ENCODE data around the gene LGALS3.

Gene LGALS3

DNA sequence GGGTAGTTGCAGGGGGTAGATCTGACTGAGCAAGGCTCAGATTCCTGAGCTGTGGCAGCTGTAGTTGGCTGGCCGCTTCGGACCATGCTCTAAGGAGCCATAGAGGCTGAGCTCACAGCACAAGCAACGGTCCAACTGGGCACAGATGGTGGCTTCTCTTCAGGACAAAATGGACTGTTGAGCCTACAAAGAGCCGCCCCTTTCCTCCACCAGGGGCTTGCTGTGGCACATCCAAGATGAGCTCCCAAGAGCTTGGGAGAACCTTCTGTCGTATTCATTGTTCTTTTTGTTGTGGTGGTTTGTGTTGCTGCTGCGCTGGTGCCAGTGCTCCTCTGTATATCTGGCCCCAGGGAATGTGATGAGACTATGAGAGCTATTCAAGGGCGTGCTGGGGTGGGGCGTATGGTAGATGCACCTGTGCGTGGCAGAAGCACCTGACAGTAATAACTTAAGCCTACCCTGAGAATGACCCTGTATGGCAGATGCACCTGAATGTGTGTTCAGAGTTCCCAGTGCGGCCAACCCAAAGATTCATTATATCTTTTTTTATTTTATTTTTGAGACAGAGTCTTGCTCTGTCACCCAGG, 17.8 kb upstream of the LGALS3 start:
- DNase-seq, result no peak

DNA sequence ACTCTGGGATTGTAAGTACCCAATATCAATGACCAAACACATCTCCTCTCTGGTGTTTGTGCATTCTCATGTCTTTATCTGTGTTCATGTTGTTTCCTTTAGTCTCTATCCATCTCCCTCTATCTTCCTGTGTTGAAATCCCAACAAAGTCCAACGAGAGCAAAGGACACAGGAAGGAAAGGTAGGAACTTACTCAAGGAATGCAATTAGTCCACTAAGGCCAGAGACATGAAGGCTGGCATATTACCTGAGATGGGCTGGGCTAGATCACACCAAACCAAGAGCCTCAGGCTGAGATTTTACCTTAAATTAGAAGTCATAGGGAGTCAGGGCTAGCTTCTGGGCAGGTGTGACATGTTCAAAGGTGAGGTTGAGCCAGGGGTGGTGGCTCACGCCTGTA, 14.3 kb upstream of the LGALS3 start:
- no peak for DNase-seq

More for the DNA sequence above, 17.8 kb upstream of the LGALS3 start:
- intact Hi-C loops (cut with DNase I), result no loop called here

DNA sequence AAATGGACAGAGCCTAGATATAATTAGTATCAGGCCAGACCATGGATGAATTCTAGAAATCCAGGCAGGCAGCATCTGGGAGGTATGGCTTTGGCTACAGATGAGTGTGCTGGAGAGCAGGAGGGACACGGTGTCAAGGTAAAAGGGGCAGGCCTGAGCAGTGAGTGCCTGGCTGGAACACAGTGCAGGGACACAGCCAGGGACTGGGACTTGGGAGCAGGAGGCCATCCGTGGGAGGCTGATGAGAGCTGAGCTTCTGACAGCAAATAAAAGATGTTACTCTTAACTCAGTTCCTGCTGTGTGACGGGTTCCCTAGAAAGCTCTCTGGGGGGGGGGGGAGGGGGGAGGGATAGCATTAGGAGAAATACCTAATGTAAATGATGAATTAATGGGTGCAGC, 13.6 kb upstream of the LGALS3 start:
- DNase-seq, result no peak
- intact Hi-C loops (cut with DNase I), result no loop called here

More for the DNA sequence above, 14.3 kb upstream of the LGALS3 start:
- intact Hi-C loops (cut with DNase I), result no loop called here

DNA sequence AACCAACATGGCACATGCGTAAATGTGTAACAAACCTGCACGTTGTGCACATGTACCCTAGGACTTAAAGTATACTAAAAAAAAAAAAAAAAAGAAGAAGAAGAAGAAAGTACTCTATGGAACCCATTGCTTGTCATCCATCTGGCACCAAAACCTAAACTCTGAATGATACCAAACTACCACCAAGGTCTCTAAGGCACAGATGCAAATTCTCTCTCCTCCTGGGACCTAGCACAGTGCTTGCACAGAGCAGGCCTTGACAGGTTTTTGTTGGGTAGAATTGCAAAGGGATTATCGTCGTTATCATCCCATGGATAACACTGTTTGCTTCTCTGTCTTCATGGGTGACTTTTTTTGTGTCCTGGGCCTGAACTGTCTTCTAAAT, 13.2 kb upstream of the LGALS3 start:
- no peak for DNase-seq
- intact Hi-C loops (cut with DNase I), result no loop called here

DNA sequence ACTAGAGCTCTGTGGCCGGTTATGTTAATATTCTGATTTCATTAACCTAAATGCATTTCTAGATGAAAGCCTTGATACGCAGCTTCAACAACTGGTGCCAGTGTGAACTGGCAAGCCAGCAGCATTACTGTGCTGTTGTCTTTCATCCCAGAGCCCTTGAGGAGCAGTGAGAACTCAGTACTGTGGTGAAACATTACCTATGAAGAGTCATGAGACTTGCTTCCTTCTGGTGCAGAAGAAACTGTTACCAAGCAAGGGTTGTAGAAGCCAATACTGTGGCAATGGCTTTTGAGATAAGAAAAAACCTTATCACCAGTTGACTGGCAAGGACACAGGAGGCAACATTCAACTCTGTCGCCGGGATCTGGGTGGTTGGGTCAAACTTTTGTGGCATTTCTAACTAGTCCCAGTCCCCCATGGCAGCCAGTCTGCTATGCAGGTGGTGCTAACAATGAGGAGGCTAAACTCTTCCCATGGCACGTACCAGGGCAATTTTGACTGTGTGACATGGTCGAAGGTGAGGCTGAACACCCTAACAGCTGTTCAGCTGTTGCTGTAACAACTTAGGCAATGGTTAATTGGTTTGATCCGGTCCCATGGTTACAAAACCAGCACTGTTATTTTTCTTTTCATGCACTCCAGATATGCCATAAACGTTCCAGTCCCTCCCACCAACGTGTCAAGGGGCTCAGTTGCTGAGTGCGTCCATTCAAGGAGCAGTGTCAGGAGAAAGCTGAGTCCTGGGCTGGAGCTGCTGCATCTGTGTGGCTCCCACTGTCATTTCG, 12.6 kb upstream of the LGALS3 start:
- DNase-seq, result no peak
- intact Hi-C loops (cut with DNase I), result no loop called here

DNA sequence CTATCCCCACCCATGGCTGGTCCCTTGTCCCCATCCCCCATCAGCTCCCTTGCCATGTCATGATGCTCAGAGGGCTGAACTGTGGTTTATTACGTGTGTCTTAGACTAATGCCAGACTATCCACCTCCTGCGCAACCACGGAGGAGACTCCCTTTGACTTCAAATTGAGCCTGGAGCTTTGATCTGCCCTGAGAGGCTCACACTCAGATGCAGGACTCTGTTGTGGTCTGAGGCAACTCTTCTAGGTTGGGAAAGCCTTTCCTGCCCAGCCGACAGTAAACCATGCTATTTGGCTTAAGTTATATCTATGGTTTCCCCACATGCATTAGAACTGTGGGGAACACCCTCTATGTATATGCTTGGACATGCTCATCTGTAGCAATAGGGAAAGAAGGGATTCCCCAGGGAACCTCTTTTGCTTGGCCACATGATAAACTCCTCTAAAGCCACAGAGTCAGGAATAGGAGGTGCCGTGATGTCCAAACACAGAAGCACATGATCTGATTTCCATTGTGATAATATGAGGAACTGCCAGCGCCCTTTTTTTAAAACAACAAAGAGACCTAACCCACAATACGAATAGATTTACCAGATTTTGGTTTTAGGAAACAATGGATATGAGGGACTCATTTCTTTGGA, 11.1 kb upstream of the LGALS3 start:
- no peak for DNase-seq
- intact Hi-C loops (cut with DNase I), result no loop called here

DNA sequence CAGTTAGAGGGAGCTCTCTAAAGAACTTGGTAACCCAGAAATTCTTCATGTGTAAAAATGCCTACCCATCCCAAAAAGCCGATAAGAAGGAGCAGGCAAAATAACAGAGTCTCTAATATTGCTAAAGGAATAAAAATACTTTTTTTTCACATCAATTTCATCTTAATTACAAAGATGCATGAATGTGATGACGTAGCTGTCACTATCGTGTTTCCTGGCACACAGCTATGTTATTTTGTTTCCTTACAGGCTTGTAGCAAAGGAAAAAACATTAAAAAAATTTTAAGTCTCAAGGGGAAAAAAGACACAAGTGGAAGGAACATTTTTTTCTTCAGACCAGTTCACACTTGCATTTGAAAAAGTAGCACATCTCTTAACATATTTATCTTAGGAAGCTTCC, 10.3 kb upstream of the LGALS3 start:
- no peak for DNase-seq
- intact Hi-C loops (cut with DNase I), result no loop called here

DNA sequence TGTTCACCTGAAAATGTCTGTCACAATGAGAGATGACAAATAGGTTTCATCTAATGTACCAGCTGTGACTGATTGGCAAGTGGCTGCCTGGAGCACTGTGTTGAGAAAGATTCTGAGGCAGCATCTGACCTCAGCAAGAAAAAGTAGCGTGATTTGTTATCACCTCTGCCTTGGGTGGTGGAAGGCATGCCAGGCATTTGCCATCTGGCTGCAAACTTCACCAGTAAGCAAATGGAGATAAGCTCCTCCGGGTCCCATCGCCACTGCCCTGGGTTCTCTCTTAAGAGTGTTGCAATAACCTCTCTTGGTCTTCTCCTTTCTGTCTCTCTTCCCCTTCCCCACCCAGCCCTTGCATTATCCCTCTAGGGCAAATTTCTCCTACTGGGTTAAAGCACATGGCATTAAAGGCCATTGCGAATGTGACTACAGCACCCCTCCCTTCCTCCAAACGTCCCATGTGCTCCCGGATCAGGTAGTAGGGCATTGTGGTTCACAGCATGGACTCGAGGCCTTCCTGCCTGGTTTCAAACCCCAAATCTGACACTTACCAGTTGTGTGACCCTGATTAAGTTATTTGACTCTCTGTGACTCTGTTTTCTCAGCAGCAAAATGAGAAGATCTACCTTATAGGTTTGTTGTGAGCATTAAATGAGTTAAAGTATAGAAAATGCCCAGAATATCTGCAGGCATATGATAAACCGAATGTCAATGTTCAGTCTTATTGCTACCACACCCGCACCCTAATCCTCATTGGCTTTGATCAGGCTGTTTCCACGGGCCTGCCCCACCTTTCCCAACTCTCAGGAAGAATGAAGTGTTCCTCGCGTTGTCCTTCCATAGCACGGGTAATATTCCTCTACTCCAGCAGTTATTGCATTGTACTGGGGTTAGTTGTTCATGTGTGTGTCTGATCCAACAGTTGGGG, 8.2 kb upstream of the LGALS3 start:
- intact Hi-C loops (cut with DNase I), result no loop called here
- DNase-seq, result no peak

DNA sequence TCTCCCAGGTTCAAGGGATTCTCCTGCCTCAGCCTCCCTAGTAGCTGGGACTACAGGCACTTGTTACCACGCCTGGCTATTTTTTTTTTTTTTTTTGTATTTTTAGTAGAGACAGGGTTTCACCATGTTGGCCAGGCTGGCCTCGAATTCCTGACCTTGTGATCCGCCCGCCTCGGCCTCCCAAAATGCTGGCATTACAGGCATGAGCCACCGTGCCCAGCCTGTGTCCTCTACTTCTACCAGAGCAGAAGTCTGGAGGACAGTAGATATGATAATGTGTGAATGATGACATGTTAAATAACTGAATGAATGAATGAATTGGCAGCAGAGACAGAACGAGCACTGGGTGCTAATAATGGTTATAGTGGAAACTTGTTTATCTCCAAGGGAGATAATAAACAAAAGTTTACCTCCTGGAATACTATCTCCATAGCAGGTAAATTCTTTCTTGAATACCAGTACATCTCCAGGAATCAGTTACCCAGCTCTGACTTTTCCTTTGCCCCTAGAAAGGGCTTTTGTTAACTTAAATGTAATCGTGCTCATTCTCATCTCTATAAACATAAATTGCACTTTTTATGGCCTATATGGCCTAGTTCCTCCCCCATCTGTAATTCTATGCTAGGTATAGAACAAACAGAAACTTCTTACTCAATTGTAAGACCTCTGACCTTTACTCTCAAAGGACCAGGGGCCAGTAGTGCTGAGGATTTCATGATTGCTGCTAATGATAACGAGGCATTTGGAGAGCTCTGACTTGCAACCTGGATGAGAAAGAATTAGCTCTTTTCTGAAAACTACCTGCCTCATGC, 7.2 kb upstream of the LGALS3 start:
- no peak for DNase-seq
- intact Hi-C loops (cut with DNase I), result no loop called here

DNA sequence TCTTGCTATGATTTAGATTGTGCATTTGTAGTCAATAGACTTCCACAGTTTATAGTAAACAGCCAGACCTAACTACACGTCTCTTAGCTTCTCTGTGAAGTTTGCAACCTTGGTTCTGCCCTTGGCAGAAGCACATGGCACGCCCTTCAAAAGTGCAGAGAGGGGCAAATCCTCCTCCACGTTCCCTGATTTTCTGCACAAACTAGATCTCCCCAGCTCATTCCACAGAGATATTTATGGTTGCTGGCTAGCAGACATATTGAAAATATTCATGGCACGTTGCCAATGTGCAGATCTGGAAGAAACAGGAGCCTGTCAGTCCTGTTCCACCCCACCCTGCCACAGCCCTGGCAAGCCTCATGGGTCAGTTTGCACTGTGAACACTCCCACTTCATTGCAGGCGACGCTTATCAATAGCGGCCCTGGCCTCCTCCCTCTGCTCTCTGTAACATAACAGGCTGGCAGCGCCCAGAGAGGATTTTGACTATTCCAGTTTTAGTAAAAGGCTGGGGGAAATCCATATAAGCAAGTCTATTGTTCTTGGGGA, 6.5 kb upstream of the LGALS3 start:
- intact Hi-C loops (cut with DNase I), result no loop called here

DNA sequence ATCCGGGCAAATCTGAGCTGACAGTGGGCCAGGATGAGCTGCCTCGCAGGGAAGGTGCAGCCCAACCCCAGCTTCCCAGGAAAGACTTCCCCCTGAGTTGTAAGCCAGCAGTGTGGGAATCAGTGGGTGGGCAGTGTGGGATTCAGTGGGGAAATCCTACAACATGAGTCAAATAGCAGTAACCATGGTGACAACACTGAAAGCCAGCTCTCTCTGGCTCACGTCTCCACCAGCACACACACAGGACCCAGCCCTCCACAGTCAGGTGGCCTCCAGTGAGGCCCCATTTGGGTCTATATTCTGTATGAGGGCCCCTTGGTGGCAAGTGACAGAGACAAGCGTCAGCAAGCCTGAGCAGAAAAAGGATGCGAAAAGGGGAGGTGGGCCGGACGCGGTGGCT, 6.0 kb upstream of the LGALS3 start:
- intact Hi-C loops (cut with DNase I), result no loop called here
- DNase-seq, result peak in 2 of 10 donors; percentile 18 to 72

More for the DNA sequence above, 6.5 kb upstream of the LGALS3 start:
- no peak for DNase-seq

DNA sequence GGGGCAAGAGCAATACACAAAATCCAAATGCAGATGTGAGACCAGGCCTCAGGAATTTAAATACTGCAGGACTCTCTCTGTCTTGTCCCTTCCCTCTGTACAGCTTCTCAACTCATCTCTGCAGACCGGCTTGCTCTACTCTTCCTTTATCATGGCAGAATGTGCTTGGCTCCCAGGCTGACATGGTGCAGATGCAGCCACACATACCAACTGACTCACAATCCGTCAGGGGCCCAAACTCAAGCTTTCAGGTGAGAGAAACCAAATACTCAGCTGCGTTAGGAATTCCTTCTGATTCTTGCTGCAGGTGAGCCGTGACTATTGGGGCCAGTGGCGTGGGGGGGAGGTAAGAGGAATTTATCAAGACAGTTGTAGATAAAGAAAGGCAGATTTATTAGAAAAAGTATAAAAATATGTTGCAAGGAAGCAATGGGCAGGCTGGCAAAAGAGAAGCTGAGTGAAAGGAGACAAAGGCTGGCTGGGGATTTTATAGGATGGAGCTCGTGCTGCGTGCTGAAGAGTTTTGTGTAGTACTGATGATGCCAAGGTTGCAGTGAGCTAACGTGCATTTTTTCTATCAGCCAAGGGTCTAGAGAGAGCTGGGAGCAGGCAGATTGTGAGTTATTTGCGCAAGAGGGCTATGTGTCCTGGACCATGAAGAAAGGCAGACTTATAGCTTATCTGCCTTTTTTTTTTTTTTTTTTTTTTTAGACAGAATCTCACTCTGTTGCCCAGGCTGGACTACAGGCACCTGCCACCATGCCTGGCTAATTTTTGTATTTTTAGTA, 5.0 kb upstream of the LGALS3 start:
- DNase-seq, result no peak
- intact Hi-C loops (cut with DNase I), result no loop called here

DNA sequence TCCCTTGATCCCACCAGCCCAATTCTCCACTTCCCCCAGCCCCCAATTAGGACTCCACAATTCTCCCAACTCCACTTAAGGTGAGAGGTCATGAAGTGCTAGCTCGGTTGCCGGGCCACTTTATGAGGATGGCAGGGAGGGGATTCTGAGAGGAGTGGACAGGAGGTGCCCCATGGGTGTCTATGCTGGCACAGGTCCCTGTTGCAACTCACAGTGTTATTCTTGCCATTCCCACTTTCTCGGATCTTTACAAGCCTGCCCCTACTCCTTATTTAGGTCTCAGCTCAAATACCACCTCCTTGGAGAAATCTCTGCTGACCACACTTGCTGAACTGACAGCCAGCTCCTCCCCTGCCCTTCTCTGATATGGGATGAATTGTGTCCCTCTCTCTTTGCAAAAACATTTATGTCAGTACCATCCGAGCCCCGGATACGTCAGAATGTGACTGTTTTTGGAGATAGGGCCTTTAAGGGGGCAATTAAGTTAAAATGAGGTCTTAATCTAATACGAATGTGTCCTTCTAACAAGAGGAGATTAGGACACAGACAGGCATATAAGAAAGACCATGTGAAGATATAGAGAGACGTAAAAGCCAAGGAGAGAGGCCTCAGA, 4.2 kb upstream of the LGALS3 start:
- intact Hi-C loops (cut with DNase I), result no loop called here
- no peak for DNase-seq

DNA sequence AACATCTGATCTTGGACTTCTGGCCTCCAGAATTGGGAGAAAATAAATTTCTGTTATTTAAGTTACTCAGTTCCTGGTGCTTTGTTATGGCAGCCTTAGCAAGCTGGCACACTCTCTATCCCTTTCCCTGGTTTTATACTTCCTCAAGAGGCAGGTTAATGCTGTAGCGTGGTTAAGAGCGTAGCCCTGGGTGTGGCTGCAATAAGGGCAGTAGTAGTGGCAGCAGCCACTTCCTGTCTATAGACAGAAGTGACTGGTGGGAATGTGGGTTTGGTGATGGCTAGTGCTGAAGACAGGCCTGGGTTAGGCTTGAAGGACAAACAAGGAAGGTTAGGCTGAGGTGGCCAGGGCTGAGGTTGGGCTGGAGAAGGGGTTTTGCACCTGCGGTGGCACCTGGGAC, 3.6 kb upstream of the LGALS3 start:
- intact Hi-C loops (cut with DNase I), result no loop called here
- no peak for DNase-seq

DNA sequence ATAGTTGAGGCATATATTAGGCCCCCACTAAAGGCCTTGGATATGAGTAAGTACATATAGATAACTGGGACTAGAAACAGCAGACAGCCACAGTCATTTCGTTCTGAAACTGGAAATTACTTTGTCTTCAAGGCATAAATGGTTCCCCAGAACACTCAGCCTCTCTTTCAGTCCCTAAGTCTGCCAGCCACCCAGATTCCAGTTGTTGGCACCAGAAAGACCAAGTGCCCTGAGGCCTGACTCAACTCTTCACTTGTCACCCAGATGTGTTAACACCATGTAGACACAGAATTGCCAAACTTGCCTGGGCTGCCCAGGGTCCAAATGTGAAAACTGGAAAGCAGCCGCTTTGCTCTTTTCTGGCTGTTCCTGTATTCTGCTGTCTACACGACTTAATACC, 3.0 kb upstream of the LGALS3 start:
- intact Hi-C loops (cut with DNase I), result no loop called here
- DNase-seq, result no peak

DNA sequence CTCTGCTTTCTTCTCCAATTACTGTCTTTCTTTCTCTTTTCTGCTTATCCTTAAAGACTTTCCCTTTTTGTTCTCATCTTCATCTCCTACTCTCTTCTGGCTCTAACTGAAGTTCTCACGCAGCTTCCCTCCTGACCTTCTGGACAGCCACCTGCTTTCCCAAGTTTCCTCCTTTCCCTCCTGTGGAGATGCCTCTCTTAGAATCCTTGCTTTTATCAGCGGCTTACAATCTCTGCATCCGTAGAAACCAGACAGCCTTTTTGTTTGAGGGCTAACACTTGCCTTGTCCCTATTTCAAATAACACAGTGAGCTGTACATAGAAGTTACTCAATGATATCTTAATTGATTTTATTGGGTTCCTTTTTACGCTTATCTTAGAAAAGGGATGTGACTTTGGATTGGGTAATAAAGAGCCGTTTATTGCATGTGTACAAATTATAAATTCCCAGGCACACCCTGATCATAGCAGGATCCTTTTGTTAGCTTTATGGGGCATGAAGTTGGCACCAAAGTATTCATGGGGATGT, 2.1 kb upstream of the LGALS3 start:
- no peak for DNase-seq
- intact Hi-C loops (cut with DNase I), result no loop called here

DNA sequence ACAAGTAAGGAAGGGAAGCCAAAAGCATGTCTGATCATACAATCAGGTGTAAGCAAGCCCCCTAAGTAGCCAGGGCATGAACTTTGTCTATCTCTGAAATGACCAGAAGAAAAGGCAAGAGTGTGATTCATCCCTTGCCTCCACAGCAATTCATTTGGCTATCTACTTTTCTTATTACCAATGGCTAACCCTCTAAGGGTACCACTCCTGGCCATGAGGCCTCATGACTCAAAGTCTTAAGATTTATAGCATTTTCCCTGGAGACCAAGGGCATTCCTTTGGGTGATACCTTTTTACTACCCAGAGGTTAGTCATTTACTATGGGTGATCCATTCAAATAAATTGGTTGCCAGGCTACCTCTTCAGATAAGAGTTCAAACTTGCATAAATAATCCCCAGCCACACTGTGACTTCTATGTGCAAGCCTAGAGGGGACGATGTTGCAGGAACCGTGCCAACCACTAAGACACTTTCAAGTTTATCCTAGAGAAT, 1.5 kb upstream of the LGALS3 start:
- intact Hi-C loops (cut with DNase I), result no loop called here
- DNase-seq, result no peak
